Measurements from ENCODE around the gene SH2B2. TPM values are rescaled to one million over a fixed set of nuclear protein-coding genes. Genes with fewer than 3 reads are reported as not detected.

The SH2B2 gene
- total and polyA plus RNA-seq, 2 donors (not counting 3 experiments of a cell fraction or from before 2014, with no cell fraction given): 0.69 to 0.73 TPM

DNA sequence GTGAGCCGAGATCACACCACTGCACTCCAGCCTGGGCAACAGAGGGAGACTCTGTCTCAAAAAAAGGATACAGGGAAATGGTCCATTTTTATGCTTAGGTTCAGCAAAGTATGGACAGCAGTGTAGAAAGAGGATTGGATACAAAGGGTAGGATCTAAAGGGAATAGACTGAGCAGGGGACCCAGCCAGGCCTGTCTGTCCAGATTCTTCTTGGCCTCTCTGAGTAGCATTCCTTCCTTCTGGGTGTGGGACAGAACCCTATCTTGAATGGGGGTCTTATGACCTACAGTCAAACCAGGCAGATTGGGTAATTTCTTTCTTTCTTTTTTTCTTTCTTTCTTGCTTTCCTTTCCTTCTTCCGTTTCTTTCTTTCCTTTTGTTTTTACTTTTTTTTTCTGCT is 25.6 kb downstream of the SH2B2 start:
- TF ChIP-seq GATA2 (IDR thresholded peaks at IDR 0.05; ENCODE audit: insufficient read depth, insufficient read length, low read depth, low read length) (no peak), CTCF (IDR thresholded peaks at IDR 0.05; ENCODE audit: extremely low read depth in 1 of 2, insufficient read depth in 1 of 2, low read depth in 1 of 2, low read length in 2 of 2) (no peak)
- Histone ChIP-seq H3K36me3 (ENCODE audit: control insufficient read depth in 2 of 2, extremely low read depth in 1 of 2, insufficient read depth in 2 of 2, low read length in 2 of 2) (no peaks in the 10 kb centered on the region), H3K27ac (ENCODE audit: insufficient read depth, low read depth, low read length) (no peak overlapping the region), H3K4me1 (ENCODE audit: control insufficient read depth, extremely low read depth, insufficient read depth, low read length) (no peaks in the 10 kb centered on the region), H2AFZ (ENCODE audit: low read depth, low read length) (no peak overlapping the region), H4K20me1 (replicated peaks; ENCODE audit: control insufficient read depth, extremely low read depth, insufficient read depth, low read length) (no peaks in the 10 kb centered on the region), H3K4me2 (ENCODE audit: insufficient read depth, low read length) (no peak overlapping the region), H3K79me2 (ENCODE audit: control insufficient read depth, insufficient read depth, low read length) (no peaks in the 10 kb centered on the region), H3K9me1 (replicated peaks; ENCODE audit: control insufficient read depth, extremely low read depth, insufficient read depth, low read length) (no peaks in the 10 kb centered on the region), H3K4me3 (replicated peaks in 1 of 3; ENCODE audit: insufficient read depth in 1 of 3, low read depth in 1 of 3, low read length in 3 of 3) (no peak overlapping the region), H3K27me3 (ENCODE audit: control insufficient read depth in 2 of 2, insufficient read depth in 2 of 2, low read length in 2 of 2) (no peaks in the 10 kb centered on the region), H3K9ac (replicated peaks; ENCODE audit: extremely low read depth, insufficient read depth, low read length) (no peak overlapping the region), H3K9me3 (replicated peaks; ENCODE audit: control insufficient read depth, insufficient read depth, low read length) (no peaks in the 10 kb centered on the region)
- CTCF ChIA-PET: no interaction called here
- no peak for DNase-seq (ENCODE audit: low read depth, low spot score)
- dilution Hi-C loops (cut with MboI; ENCODE audit: extremely low pct_ligation_motif_present, low sequenced_read_pairs): no loop called here
- FAIRE-seq: no peak
- no TSS peak for BruUV-seq (replicated peaks)
- intact Hi-C loops (cut with micrococcal nuclease): no loop called here
- POLR2A ChIA-PET: interaction anchor here (0.6 kb wide), 1 partner anchor 16 kb away, joined by 3 read pairs; no protein-coding TSS in a partner anchor

GRCh38 chr7:102313997-102314780 is 27.5 kb downstream of the SH2B2 start:
- intact Hi-C loops (cut with micrococcal nuclease): no loop called here
- no peak overlapping the region for H2AFZ ChIP-seq (ENCODE audit: low read depth, low read length)
- H3K9ac ChIP-seq (replicated peaks; ENCODE audit: extremely low read depth, insufficient read depth, low read length): no peak overlapping the region
- no peaks in the 10 kb centered on the region for H3K27me3 ChIP-seq (ENCODE audit: control insufficient read depth in 2 of 2, insufficient read depth in 2 of 2, low read length in 2 of 2)
- H3K36me3 ChIP-seq (ENCODE audit: control insufficient read depth in 2 of 2, extremely low read depth in 1 of 2, insufficient read depth in 2 of 2, low read length in 2 of 2): no peaks in the 10 kb centered on the region
- DNase-seq (ENCODE audit: low read depth, low spot score): no peak
- H3K9me3 ChIP-seq (replicated peaks; ENCODE audit: control insufficient read depth, insufficient read depth, low read length): no peaks in the 10 kb centered on the region
- ChIA-PET POLR2A (no interaction called here), CTCF (no interaction called here)
- no peaks in the 10 kb centered on the region for H3K9me1 ChIP-seq (replicated peaks; ENCODE audit: control insufficient read depth, extremely low read depth, insufficient read depth, low read length)
- no peaks in the 10 kb centered on the region for H4K20me1 ChIP-seq (replicated peaks; ENCODE audit: control insufficient read depth, extremely low read depth, insufficient read depth, low read length)
- no peaks in the 10 kb centered on the region for H3K79me2 ChIP-seq (ENCODE audit: control insufficient read depth, insufficient read depth, low read length)
- TF ChIP-seq POLR2A (IDR thresholded peaks at IDR 0.05; ENCODE audit: low read depth, low read length) (no peak), FOS (IDR thresholded peaks at IDR 0.05; ENCODE audit: borderline replicate concordance, insufficient read depth, low read length) (no peak), EZH2 (IDR thresholded peaks at IDR 0.05; ENCODE audit: borderline replicate concordance, low read depth, low read length, severe bottlenecking) (no peak), POLR2AphosphoS5 (IDR thresholded peaks at IDR 0.05; ENCODE audit: insufficient read depth, low read depth, low read length) (no peak)
- peaks cover 9% of the 10 kb centered on the region for H3K4me1 ChIP-seq (ENCODE audit: control insufficient read depth, extremely low read depth, insufficient read depth, low read length)
- no peak for FAIRE-seq
- H3K27ac ChIP-seq (ENCODE audit: insufficient read depth, low read depth, low read length): no peak overlapping the region
- H3K4me3 ChIP-seq (replicated peaks in 1 of 3; ENCODE audit: insufficient read depth in 1 of 3, low read depth in 1 of 3, low read length in 3 of 3): no peak overlapping the region
- dilution Hi-C loops (cut with MboI; ENCODE audit: extremely low pct_ligation_motif_present, low sequenced_read_pairs): no loop called here
- H3K4me2 ChIP-seq (ENCODE audit: insufficient read depth, low read length): no peak overlapping the region
- BruUV-seq (replicated peaks): no TSS peak

Measured in endothelial cell of umbilical vein (primary cell).